Fibroblast of skin of right quadriceps (primary cell): Measurements from ENCODE around the gene LRFN3.
"Not testable (repeated sequence)": the region's sequence is repeated elsewhere in the genome, so short reads cannot be mapped to it uniquely, and the experiment has no call there.

Source experiments
- DNase-seq: peaks from one replicate; pipeline ENCODE4 v3.0.0-alpha.2; 2013

LRFN3 gene

DNA sequence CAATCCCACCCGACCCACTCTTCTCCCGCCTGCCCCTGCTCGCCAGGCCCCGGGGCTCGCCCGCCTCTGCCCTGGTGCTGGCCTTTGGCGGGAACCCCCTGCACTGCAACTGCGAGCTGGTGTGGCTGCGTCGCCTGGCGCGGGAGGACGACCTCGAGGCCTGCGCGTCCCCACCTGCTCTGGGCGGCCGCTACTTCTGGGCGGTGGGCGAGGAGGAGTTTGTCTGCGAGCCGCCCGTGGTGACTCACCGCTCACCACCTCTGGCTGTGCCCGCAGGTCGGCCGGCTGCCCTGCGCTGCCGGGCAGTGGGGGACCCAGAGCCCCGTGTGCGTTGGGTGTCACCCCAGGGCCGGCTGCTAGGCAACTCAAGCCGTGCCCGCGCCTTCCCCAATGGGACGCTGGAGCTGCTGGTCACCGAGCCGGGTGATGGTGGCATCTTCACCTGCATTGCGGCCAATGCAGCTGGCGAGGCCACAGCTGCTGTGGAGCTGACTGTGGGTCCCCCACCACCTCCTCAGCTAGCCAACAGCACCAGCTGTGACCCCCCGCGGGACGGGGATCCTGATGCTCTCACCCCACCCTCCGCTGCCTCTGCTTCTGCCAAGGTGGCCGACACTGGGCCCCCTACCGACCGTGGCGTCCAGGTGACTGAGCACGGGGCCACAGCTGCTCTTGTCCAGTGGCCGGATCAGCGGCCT lies 4.1 kb downstream of the LRFN3 start:
- DNase-seq = no peak

DNA sequence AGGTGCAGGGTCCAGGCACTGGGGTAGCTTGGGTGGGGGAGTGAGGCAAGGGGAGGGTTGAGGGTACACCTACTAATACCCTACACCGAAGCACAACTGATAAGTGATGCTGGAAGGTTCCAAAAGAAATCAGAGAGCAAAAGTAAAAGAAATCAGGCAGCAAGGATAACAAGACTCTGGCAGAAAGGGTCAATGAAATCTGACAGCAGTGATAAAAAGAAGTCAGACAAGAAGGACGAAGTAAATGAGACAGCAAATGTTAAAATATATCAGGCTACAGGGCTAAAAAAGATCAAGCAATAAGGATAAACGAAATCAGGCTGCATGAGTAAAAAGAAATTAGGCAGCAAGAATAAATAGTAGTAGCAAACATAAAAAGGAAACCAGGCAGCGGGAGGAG lies 4.7 kb downstream of the LRFN3 start:
- DNase-seq = no peak

DNA sequence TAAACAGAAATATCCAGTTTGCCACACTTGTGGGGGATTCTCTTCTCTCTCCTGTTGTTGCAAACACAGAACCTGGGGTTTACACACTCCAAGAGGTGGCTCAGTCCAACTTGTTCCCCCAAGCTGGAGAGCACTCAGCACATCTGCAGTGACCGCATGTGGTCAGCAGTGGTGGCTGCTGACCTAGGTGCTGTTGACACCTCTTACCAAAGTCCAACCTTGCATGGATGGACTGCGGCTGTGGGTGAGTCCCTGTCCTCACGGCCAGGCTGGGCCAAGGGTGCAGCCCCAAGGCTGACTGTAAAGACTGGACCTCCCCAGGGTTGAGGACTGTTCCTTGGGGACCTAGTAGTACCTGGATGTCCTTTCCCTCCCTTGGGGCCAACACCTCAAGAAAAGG lies 6.1 kb downstream of the LRFN3 start:
- DNase-seq = no peak

DNA sequence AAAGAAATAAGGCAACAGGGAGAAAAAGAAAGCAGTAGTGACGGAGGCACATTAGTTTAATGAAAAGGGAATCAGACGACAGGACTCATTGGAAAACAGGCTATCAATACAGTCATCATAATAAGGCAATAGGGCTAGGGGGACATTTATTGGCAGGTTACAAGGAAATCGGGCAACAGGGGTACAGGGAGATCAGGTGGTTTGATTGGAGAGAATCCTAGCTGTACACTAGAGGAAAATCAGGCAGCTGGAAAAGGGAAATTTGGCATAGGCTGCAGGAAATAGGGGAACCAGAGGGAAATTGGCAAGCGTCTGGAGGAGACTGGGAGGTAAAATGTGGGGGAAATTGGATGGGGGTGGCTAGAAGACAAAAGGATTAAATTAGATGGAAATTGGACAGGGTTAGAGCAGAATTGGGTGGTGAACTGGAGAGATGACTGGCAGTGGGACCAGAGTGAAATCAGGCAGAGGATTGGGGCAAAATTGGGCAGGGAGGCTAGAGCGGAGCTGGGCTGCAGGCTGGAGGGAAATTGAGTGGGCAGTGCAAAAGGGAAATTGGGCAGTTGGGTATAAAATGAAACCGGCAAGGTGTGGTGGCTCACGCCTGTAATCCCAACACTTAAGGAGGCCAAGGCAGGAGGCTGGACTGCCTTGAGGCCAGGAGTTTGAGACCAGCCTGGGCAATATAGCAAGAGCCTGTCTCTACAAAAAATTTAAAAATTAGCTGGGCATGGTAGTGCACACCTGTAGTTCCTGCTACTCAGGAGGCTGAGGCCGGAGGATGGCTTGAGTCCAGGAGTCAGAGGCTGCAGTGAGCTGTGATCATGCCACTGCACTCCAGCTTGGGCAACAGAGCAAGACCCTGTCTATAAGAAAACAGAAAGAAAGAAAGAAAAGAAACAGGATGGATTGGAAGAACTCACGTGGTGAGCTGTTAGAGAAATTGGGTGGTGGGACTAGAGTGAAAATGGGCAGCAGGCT lies 7.4 kb downstream of the LRFN3 start:
- DNase-seq = no peak

DNA sequence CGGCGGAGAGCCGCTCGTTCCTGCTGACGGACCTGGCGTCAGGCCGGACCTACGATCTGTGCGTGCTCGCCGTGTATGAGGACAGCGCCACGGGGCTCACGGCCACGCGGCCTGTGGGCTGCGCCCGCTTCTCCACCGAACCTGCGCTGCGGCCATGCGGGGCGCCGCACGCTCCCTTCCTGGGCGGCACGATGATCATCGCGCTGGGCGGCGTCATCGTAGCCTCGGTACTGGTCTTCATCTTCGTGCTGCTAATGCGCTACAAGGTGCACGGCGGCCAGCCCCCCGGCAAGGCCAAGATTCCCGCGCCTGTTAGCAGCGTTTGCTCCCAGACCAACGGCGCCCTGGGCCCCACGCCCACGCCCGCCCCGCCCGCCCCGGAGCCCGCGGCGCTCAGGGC lies 8.4 kb downstream of the LRFN3 start:
- DNase-seq = no peak

- DNase-seq = no peak
Observed at GRCh38 chr19:35945121-35945790, 9.1 kb downstream of the LRFN3 start.

- no peak for DNase-seq
Observed at GRCh38 chr19:35946203-35946602, 10.0 kb downstream of the LRFN3 start.

DNA sequence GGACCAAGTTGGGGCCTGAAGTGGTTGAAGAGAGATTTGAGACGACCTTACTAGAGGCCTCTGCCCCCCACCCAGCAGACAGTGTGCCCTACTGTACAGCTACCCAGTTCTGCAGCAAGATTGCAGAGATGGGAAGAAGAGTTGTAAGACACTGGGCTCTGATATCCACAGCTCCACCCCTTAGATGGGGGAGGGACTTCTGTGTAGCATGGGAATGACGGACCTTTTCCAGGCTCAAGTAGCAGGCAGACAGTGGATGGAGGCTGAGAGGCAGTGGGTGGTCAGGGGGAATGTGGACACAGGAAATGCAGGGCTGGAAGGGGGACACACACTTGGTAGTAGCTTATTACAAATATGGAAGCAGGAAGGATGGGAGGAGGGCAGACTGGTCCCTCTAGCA lies 13.0 kb downstream of the LRFN3 start:
- no peak for DNase-seq

DNA sequence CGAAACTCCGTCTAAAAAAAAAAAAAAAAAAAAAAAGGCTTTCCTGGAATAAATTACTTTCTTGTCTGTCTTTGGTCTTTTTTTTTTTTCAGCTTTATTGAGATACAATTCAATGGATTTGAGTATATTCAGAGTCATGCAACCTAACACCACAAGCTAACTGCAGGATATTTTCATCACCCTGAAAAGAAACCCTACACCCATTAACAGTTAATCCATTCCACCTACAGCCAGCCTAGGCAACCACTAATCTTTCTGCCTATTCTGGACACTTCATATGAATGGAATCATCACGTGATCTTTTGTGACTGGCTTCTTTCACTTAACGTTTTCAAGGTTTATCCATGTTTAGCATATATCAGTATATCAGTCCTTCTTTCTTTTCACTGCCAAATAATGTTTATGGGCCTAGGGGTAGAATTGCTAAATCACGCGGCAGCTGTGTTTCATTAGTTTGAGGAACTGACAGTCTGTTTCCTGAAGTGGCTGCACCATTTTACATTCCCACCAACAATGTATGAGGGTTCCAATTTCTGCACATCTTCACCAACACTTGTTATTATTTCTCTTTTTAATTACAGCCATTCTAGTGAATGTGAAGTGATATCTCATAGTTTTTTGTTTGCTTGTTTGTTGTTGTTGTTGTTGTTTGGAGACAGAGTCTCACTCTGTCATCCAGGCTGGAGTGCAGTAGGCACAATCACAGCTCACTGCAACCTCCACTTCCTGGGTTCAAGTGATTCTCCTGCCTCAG lies 19.9 kb downstream of the LRFN3 start:
- DNase-seq = no peak

GRCh38 chr19:35957411-35957810 lies 21.2 kb downstream of the LRFN3 start:
- not testable (repeated sequence) for DNase-seq

DNA sequence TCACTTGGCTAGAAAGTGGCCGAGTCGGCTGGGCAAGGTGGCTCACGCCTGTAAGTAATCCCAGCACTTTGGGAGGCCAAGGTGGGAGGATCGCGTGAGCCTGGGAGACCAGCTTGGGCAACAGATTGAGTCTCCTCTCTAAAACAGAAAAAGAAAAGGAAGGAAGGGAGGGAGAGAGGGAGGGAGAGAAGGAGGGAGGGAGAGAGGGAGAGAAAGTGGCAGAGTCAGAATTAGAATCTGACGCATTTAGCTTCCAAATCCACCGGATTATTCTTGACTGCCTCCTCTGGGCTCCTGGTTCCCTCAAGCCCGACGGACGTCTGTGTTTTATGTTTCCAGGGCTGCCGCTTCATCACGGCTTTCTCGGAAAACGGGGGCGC lies 22.5 kb downstream of the LRFN3 start:
- no peak for DNase-seq

GRCh38 chr19:35959040-35959967 lies 23.1 kb downstream of the LRFN3 start:
- DNase-seq = no peak

GRCh38 chr19:35959968-35960320 lies 23.8 kb downstream of the LRFN3 start:
- DNase-seq = no peak

GRCh38 chr19:35960432-35960972 lies 24.3 kb downstream of the LRFN3 start:
- DNase-seq = no peak

GRCh38 chr19:35963514-35963913 lies 27.3 kb downstream of the LRFN3 start:
- peak; percentile 49 for DNase-seq

- no peak for DNase-seq
Observed at GRCh38 chr19:35966771-35967170, 30.6 kb downstream of the LRFN3 start.

- no peak for DNase-seq
Observed at GRCh38 chr19:35973487-35973886, 37.3 kb downstream of the LRFN3 start.

DNA sequence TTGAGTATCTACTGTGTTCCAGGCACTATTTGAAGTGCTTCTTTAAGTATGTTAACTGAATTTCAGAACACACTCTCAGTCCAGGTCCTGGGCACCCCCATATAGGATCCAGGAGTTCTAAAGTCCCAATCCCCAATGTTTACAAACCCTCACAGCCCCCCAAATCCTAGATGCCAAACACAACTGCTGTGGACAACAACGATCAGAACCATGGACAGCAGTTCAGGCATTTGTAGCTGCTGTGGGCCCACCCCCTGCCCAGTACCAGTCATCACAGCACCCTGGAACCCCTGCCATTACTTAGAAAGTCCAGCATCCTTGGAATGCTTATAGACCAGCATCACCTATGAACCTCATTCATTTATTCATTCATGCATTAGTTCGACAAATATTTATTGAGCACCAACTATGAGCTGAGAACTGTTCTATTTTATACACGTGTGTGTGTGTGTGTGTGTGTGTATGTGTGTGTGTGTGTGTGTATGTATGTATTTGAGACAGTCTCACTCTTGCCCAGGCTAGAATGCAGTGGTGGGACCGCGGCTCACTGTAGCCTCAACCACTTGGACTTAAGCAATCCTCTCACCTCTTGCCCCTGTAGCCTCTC lies 39.5 kb downstream of the LRFN3 start:
- no peak for DNase-seq

DNA sequence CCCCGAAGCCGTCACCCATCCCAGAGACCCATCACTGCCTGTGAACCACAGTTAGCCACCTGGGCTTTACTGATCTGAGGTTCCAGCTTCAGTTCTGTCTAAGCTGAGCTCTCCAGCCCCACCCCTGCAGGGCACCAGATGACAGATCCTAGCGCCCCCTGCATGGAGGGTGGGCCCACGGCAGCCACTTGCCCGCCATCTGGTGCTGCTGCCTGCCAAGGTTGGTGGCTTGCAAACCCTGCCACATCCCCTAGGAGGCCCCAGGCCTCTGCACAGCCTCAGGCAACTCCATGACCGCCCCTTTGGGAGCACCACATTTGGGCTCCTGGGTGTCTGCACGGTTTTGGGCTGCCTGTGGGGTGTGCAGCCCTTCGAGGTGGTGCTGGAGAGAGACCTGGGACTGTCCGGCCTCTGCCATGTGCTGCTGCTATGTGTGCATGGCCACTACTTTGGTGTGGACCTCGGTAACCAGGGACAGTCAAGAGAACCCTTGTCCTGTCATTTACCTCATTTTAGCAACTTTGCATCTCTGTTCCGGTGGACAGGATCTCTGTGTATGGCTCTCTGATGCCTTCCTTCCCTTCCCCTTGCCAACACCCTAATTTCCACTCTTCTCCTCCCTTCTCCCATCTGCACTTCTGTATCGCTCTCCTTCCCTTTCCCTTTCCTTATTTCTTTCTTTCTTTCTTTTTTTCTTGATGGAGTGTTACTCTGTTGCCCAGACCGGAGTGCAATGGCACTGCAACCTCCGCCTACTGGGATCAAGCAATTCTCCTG lies 41.5 kb downstream of the LRFN3 start:
- no peak for DNase-seq

GRCh38 chr19:35978271-35978670 lies 42.1 kb downstream of the LRFN3 start:
- DNase-seq = no peak
